ENCODE measurements around the gene KRTAP3-3. TPM values are rescaled to one million over a fixed set of nuclear protein-coding genes. Genes with fewer than 3 reads are reported as not detected.

The KRTAP3-3 gene
- total and polyA plus RNA-seq, 2 of the 8 experiments (the other 6 are each of a cell fraction or from before 2014, with no cell fraction given) = not detected

GRCh38 chr17:40952154-40952553, 41.8 kb downstream of the KRTAP3-3 start:
- WGBS, 2 experiments (ENCODE audit: extremely low coverage in 1 of 2, insufficient coverage in 1 of 2, insufficient read length in 1 of 2, insufficient replicate concordance in 2 of 2, low coverage in 1 of 2, low lambda C conversion rate in 2 of 2, missing lambda C conversion rate in 1 of 2) = 94% methylated on average over 2 of the region's 2 CpGs; no CpG with 5 or more reads in 1 of the 2 experiments
- no peak overlapping the region for H2AFZ ChIP-seq (ENCODE audit: low read length)
- H3K27ac ChIP-seq (ENCODE audit: low read depth, low read length) = no peak overlapping the region

More at GRCh38 chr17:40952154-40952553, 41.8 kb downstream of the KRTAP3-3 start:
- Histone ChIP-seq H3K4me1 (replicated peaks in 1 of 4; ENCODE audit: control insufficient read depth in 3 of 4, insufficient read depth in 4 of 4, low read length in 3 of 4) (no peaks in the 10 kb centered on the region), H4K8ac (ENCODE audit: extremely low read depth, insufficient read depth, low read length) (no peak overlapping the region), H3K4ac (replicated peaks; ENCODE audit: insufficient read length, low read depth, low read length) (no peak overlapping the region), H3K9ac (replicated peaks in 1 of 4; ENCODE audit: extremely low read depth in 1 of 4, low read depth in 3 of 4, low read length in 3 of 4) (no peak overlapping the region), H4K91ac (replicated peaks; ENCODE audit: insufficient read length, low read length) (no peak overlapping the region), H2BK5ac (ENCODE audit: low read depth, low read length) (no peak overlapping the region), H2AK5ac (ENCODE audit: low read depth, low read length) (no peak overlapping the region), H3K4me2 (ENCODE audit: insufficient read depth in 1 of 2, low read depth in 2 of 2, low read length in 2 of 2) (no peak overlapping the region), H3K79me1 (ENCODE audit: low read depth, low read length) (no peaks in the 10 kb centered on the region), H3K79me2 (ENCODE audit: control insufficient read depth in 1 of 2, insufficient read depth in 2 of 2, low read length in 2 of 2) (no peaks in the 10 kb centered on the region), H3K56ac (replicated peaks; ENCODE audit: insufficient read length, low read depth, low read length) (no peak overlapping the region), H3K14ac (ENCODE audit: insufficient read length) (no peak overlapping the region), H3K36me3 (ENCODE audit: control insufficient read depth in 2 of 4, insufficient read depth in 4 of 4, low read length in 3 of 4) (no peaks in the 10 kb centered on the region), H3K9me3 (ENCODE audit: insufficient read depth in 2 of 2, low read depth in 1 of 2, low read length in 1 of 2) (no peaks in the 10 kb centered on the region), H3K23ac (ENCODE audit: insufficient read length) (no peak overlapping the region), H2BK20ac (ENCODE audit: low read length) (no peak overlapping the region), H2BK15ac (ENCODE audit: low read length) (no peak overlapping the region), H4K5ac (ENCODE audit: insufficient read length, low read depth, low read length) (no peak overlapping the region), H2BK12ac (ENCODE audit: low read depth, low read length) (no peak overlapping the region), H3K18ac (ENCODE audit: extremely low read depth, low read length) (no peak overlapping the region), H3K4me3 (ENCODE audit: extremely low read depth in 1 of 4, insufficient read depth in 2 of 4, low read depth in 3 of 4, low read length in 4 of 4) (no peak overlapping the region), H3K23me2 (ENCODE audit: low read depth, low read length) (no peaks in the 10 kb centered on the region), H4K20me1 (replicated peaks in 1 of 2; ENCODE audit: control insufficient read depth in 1 of 2, insufficient read depth in 2 of 2, low read length in 2 of 2) (no peaks in the 10 kb centered on the region), H3K27me3 (replicated peaks in 1 of 4; ENCODE audit: control insufficient read depth in 3 of 4, extremely low read depth in 1 of 4, insufficient read depth in 3 of 4, low read length in 3 of 4) (no peaks in the 10 kb centered on the region), H2BK120ac (replicated peaks; ENCODE audit: low read depth, low read length) (no peak overlapping the region)
- FAIRE-seq (no peak), DNase-seq (ENCODE audit: low read depth in 1 of 2, low spot score in 2 of 2) (no peak)
- TF ChIP-seq CHD2 (IDR thresholded peaks at IDR 0.05; ENCODE audit: low read length) (no peak), CHD1 (IDR thresholded peaks at IDR 0.05; ENCODE audit: low read depth, low read length) (no peak), PHF8 (conservative IDR thresholded peaks at IDR 0.05; ENCODE audit: low read depth, low read length) (no peak), TAF1 (IDR thresholded peaks at IDR 0.05; ENCODE audit: low read depth, low read length) (no peak), CBX8 (IDR thresholded peaks at IDR 0.05; ENCODE audit: borderline replicate concordance, low read depth, low read length) (no peak), TAF7 (optimal IDR thresholded peaks at IDR 0.05; ENCODE audit: borderline replicate concordance, low read depth, low read length) (no peak), MAFK (IDR thresholded peaks at IDR 0.05; ENCODE audit: low read depth, low read length) (no peak), GABPA (IDR thresholded peaks at IDR 0.05; ENCODE audit: borderline replicate concordance, insufficient read depth, low read length) (no peak), BRCA1 (IDR thresholded peaks at IDR 0.05; ENCODE audit: low read depth, low read length) (no peak), JUN (IDR thresholded peaks at IDR 0.05; ENCODE audit: low read depth, low read length) (no peak), CBX5 (IDR thresholded peaks at IDR 0.05; ENCODE audit: low read depth, low read length) (no peak)
- ChIA-PET CTCF (ENCODE audit: partially characterized antibody) (interaction anchor here (0.9 to 1.5 kb wide), 4 partner anchors 10 to 21 kb away, joined by 3 to 6 read pairs (median 4); no protein-coding TSS in a partner anchor), POLR2A (ENCODE audit: partially characterized antibody) (no interaction called here)
